LNCaP clone FGC (cell line): Measurements from ENCODE around the gene HMG20A.

Experiments
- DNase-seq: peaks from one replicate; pipeline ENCODE4 v3.0.0-alpha.2; 2011; ENCODE audit warnings: low read depth
- H3K4me3 ChIP-seq: 2 replicates; pipeline ENCODE4 v1.5.1; 2011; ENCODE audit warnings: mild to moderate bottlenecking, low read depth, low read length, control low read depth
- TF ChIP-seq, protein P1 (sequence below): IDR thresholded peaks from 2 replicates; pipeline ENCODE4 v1.5.1; 2012; ENCODE audit warnings: mild to moderate bottlenecking; ENCODE audit not compliant: control insufficient read depth, insufficient read depth; ENCODE audit errors: extremely low read depth

Gene HMG20A

DNA sequence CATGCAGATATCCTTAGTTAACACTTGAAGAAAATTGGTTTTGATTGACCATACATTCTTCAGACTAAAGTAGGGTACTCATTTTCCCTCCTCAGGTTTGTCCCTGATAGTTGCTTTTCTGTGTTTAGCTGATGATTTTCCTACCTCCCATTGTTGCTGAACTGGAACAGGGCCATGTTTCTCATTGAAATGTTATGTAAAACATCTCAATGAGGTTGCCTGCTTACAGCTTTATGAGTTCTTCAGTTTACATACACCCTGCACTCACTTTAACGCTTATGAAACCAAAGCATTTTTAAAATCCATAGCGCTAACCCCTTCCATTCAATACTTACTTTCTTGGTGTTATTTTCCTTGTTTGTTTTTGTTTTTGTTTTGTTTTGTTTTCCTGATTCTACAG is 61.9 kb downstream of the HMG20A start:
- TF ChIP-seq, protein P1, sequence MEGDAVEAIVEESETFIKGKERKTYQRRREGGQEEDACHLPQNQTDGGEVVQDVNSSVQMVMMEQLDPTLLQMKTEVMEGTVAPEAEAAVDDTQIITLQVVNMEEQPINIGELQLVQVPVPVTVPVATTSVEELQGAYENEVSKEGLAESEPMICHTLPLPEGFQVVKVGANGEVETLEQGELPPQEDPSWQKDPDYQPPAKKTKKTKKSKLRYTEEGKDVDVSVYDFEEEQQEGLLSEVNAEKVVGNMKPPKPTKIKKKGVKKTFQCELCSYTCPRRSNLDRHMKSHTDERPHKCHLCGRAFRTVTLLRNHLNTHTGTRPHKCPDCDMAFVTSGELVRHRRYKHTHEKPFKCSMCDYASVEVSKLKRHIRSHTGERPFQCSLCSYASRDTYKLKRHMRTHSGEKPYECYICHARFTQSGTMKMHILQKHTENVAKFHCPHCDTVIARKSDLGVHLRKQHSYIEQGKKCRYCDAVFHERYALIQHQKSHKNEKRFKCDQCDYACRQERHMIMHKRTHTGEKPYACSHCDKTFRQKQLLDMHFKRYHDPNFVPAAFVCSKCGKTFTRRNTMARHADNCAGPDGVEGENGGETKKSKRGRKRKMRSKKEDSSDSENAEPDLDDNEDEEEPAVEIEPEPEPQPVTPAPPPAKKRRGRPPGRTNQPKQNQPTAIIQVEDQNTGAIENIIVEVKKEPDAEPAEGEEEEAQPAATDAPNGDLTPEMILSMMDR = no peak
- H3K4me3 ChIP-seq = no peak overlapping the region
- DNase-seq = no peak

DNA sequence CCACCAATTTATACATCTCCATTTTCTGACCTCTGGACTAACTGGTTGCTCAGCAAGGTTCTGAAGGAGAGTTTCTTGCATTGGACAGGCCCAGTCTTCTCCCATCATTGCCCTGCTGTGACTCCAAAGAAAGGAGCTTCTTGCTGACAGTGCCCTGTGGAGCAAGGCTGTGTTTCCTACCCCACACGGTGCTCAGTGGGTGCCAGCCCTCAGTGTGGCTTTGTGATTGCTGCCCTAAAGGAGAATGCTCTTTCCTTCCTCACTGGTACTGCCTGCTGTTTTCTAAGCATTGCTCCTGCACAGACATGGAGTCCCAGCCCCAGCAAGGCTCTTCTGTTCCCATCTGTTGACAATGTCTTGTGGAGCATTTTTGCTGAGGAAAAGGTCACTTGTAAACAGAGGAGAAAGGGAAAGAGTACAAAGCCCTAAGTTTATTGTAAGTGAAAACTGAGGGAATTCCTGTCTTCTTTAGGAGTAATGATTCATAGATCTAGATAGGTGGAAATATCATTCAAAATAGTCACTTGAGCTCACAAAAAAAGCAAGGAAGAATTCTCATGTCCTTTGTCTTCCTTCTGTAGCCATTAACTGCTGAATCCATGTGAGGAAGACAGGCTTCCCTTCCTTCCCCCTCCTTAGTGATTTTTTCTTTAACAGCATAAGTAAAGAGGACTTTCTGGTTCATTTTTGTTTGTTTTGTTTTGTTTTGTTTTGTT is 62.9 kb downstream of the HMG20A start:
- TF ChIP-seq, protein P1 = no peak
- DNase-seq = no peak
- H3K4me3 ChIP-seq = no peak overlapping the region

DNA sequence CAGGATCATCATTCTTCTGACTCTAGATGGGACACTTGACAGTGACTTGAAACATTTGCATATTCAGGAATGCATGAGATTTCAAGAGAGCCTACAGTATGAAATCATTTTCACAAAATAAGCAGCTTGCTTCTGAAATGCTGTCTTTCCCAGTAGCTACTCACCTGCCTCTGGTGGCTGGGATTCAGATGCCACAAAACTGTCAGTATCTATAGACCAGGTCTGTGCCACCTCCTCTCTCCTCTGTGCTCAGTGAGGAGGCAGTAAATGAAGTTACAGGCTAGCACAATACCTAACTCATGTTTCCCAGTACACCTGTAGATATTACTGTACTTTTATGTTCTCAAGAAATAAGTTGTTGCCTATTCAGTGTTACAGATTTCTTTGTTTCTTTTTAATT is 64.3 kb downstream of the HMG20A start:
- TF ChIP-seq, protein P1 = no peak
- no peak for DNase-seq
- H3K4me3 ChIP-seq = no peak overlapping the region

DNA sequence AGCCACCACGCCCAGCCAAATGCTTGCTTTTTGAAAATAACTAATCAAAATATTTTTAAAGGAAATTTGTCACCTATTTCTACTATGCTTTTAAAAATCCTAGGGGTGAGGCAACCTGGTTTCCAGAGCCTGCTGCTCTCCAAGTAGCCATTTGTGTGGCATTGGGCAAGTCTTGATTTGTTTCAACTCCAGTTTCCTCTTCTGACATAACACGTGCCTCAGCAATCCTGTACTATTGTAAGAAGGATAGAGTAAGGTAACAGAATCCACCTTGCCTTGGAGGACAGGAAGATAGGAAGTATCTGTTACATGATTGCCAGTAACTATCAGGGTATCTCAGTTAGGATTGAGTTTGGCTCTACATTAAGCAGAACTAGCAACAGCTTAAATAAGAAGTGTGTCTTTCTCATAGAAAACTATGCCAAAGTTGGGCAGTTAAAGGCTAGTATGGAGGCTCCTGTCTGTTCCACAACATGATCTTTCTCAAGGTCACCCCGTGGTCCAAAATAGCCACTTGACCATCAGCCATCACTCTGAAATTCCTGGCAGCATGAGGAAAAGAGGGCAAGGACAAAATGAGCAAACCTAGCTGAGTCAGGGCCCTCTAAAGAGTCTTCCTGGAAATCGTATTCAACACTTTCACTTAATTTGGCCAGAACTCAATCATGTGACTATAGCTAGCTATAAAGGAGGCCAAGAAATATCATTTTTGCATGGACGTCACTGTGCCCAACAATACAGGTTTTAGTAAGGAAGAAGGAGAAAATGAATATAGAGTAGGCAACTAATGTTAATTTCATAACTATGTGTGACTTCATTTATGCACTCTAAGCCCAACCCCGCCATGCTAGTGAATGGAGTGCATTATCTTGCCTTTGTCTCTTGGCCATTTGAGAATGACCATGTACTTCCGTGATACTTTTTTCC is 66.1 kb downstream of the HMG20A start:
- no peak for DNase-seq
- TF ChIP-seq, protein P1 = no peak
- H3K4me3 ChIP-seq = no peak overlapping the region

DNA sequence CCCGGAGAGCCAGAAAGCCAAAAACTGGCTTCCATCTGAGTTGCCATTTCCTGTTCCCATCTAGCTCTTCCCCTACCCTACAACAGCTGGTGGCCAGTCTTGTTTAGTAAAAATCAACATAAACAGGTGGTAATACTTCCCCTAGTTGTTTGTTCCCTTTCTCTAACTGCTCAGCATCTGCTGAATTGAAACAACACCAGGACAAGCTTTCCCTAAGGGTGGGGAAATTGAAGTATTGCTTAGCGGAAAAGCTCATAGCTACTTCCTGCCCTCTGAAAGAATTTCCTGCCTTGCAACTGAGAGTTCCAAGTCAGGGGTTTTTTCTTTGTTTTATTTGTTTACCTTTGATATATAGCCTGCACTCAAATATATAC is 66.8 kb downstream of the HMG20A start:
- TF ChIP-seq, protein P1 = no peak
- no peak for DNase-seq
- no peak overlapping the region for H3K4me3 ChIP-seq

DNA sequence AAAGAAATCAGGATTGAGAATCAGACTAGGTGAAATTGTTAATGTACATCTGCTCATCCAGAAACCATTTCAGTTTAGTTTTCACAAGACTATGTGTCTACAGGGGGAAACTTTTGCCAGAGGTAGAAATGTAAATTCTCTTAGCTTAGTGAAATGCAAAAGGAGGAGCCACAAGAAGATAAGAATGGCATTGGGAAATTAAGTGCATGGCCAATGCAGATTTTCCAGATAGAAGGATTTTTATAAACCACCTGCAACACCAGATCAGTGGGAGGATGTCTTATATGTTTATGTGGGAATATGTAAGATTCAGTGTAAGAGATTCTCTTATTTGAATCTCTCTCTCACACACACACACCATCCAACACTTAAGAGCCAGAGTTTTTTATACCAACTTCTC is 67.2 kb downstream of the HMG20A start:
- no peak overlapping the region for H3K4me3 ChIP-seq
- DNase-seq = no peak
- TF ChIP-seq, protein P1 = no peak
